Measurements from ENCODE around the gene UBE2QL1.

The UBE2QL1 gene

GRCh38 chr5:6456766-6457370 lies 8.2 kb downstream of the UBE2QL1 start:
- DNase-seq: no peak

- DNase-seq: no peak
These were observed 8.9 kb downstream of the UBE2QL1 start for GRCh38 chr5:6457592-6457991.

GRCh38 chr5:6458833-6459232 lies 10.2 kb downstream of the UBE2QL1 start:
- no peak for DNase-seq

GRCh38 chr5:6459896-6460295 lies 11.2 kb downstream of the UBE2QL1 start:
- DNase-seq: no peak

- DNase-seq: no peak
These were observed 12.3 kb downstream of the UBE2QL1 start for GRCh38 chr5:6461006-6461405.

- no peak for DNase-seq
These were observed 13.4 kb downstream of the UBE2QL1 start for GRCh38 chr5:6461793-6462650.

- no peak for DNase-seq
These were observed 14.0 kb downstream of the UBE2QL1 start for GRCh38 chr5:6462671-6463070.

- no peak for DNase-seq
These were observed 15.8 kb downstream of the UBE2QL1 start for GRCh38 chr5:6464441-6464840.

- DNase-seq: no peak
These were observed 17.5 kb downstream of the UBE2QL1 start for GRCh38 chr5:6465831-6466790.

- no peak for DNase-seq
These were observed 18.4 kb downstream of the UBE2QL1 start for GRCh38 chr5:6466975-6467567.

- no peak for DNase-seq
These were observed 18.9 kb downstream of the UBE2QL1 start for GRCh38 chr5:6467591-6467990.

GRCh38 chr5:6468104-6468503 lies 19.4 kb downstream of the UBE2QL1 start:
- no peak for DNase-seq

GRCh38 chr5:6468870-6469269 lies 20.2 kb downstream of the UBE2QL1 start:
- DNase-seq: no peak

- DNase-seq: no peak
These were observed 21.2 kb downstream of the UBE2QL1 start for GRCh38 chr5:6469836-6470235.

GRCh38 chr5:6470672-6471071 lies 22.0 kb downstream of the UBE2QL1 start:
- no peak for DNase-seq

GRCh38 chr5:6471252-6471651 lies 22.6 kb downstream of the UBE2QL1 start:
- no peak for DNase-seq

- DNase-seq: no peak
These were observed 24.1 kb downstream of the UBE2QL1 start for GRCh38 chr5:6472792-6473191.

GRCh38 chr5:6473284-6473683 lies 24.6 kb downstream of the UBE2QL1 start:
- no peak for DNase-seq

- DNase-seq: no peak
These were observed 27.1 kb downstream of the UBE2QL1 start for GRCh38 chr5:6475626-6476312.

- DNase-seq: no peak
These were observed 27.6 kb downstream of the UBE2QL1 start for GRCh38 chr5:6476313-6476661.

- no peak for DNase-seq
These were observed 30.1 kb downstream of the UBE2QL1 start for GRCh38 chr5:6478793-6479192.
